Activated CD8-positive, alpha-beta T cell treated with anti-CD3 and anti-CD28 coated beads, Interleukin-2, amount 10 ng/mL, durations not matched to agents 7 days and 5 days (primary cell): ENCODE results near the gene TSPAN7. TPM values are rescaled to one million over a fixed set of nuclear protein-coding genes. Genes with fewer than 3 reads are reported as not detected.

Experiments used
- ATAC-seq: fragments of 150-1000 bp; cut with Tn5 transposase; one replicate; pipeline ENCODE4 v1.10.0; 2021; ENCODE audit warnings: moderate library complexity
- CTCF ChIA-PET: fragments of 350-600 bp; sonication (Branson Sonifier 250); formaldehyde crosslinking; loops from one replicate; lab custom pipeline; 2021; ENCODE audit warnings: antibody characterized with exemption; lab: Charles Lee
- POLR2A ChIA-PET: fragments of 350-600 bp; sonication (Branson Sonifier 250); formaldehyde crosslinking; loops from one replicate; lab custom pipeline; 2021; ENCODE audit warnings: antibody characterized with exemption; lab: Charles Lee
- DNase-seq: peaks from one replicate; pipeline ENCODE4 v3.0.0-alpha.2; 2020
- H3K27ac Mint-ChIP-seq: one replicate; pipeline ENCODE4 v1.8.0; 2021; ENCODE audit warnings: mild to moderate bottlenecking, mixed read lengths
- H3K27me3 Mint-ChIP-seq: one replicate; pipeline ENCODE4 v1.8.0; 2021; ENCODE audit warnings: low read depth, mixed read lengths
- H3K36me3 Mint-ChIP-seq: one replicate; pipeline ENCODE4 v1.8.0; 2021; ENCODE audit warnings: low read depth, mixed read lengths
- H3K4me1 Mint-ChIP-seq: one replicate; pipeline ENCODE4 v1.8.0; 2021; ENCODE audit warnings: low read depth, mixed read lengths
- H3K4me3 Mint-ChIP-seq: one replicate; pipeline ENCODE4 v1.8.0; 2021; ENCODE audit warnings: mild to moderate bottlenecking, mixed read lengths
- H3K9me3 Mint-ChIP-seq: one replicate; pipeline ENCODE4 v1.8.0; 2022; ENCODE audit warnings: mixed read lengths; ENCODE audit not compliant: insufficient read depth
- total RNA-seq, 2 experiments: library from RNA; stranded (reverse); gene quantifications; one replicate each; pipeline ENCODE4 v1.2.3, GENCODE V29; 2021

Gene TSPAN7
- total RNA-seq, 2 experiments from 2014 or later, result not detected

GRCh38 chrX:38628587-38628986 is 67.2 kb downstream of the TSPAN7 start:
- H3K4me1 Mint-ChIP-seq, result peaks cover under 1% of the 10 kb centered on the region
- no peaks in the 10 kb centered on the region for H3K36me3 Mint-ChIP-seq
- DNase-seq, result no peak
- no peak overlapping the region for H3K4me3 Mint-ChIP-seq
- no peak for ATAC-seq
- H3K9me3 Mint-ChIP-seq, result no peaks in the 10 kb centered on the region
- CTCF ChIA-PET, result no interaction called here
- POLR2A ChIA-PET, result no interaction called here
- H3K27me3 Mint-ChIP-seq, result no peaks in the 10 kb centered on the region
- H3K27ac Mint-ChIP-seq, result no peak overlapping the region

DNA sequence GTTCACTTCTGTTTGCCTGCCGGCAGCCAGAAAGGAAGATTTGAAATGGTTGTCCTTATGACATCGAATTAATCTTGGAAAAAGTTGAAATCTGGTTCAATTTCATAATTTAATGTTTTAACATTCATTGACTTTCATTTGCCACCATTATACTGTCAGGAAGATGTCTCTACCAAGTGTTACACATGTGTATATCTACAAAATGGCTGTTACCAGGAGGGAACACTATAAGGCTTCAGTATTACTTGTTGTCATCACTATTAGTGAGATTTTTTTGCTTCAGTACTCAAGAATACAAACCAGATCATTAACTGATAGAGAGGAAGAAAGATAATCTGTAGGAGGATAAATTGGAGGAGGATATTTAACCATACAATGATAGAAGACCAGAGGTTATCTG is 71.2 kb downstream of the TSPAN7 start:
- ChIA-PET CTCF (interaction anchor here (1.1 kb wide), 1 partner anchor 16 kb away, joined by 3 read pairs; no protein-coding TSS in a partner anchor), POLR2A (no interaction called here)
- peaks cover 13% of the 10 kb centered on the region for H3K4me1 Mint-ChIP-seq
- no peaks in the 10 kb centered on the region for H3K9me3 Mint-ChIP-seq
- H3K27me3 Mint-ChIP-seq, result no peaks in the 10 kb centered on the region
- ATAC-seq (no peak), DNase-seq (no peak)
- H3K27ac Mint-ChIP-seq, result no peak overlapping the region
- no peaks in the 10 kb centered on the region for H3K36me3 Mint-ChIP-seq
- H3K4me3 Mint-ChIP-seq, result no peak overlapping the region

- peaks cover 4% of the 10 kb centered on the region for H3K27me3 Mint-ChIP-seq
- H3K36me3 Mint-ChIP-seq, result no peaks in the 10 kb centered on the region
- H3K4me1 Mint-ChIP-seq, result peaks cover 13% of the 10 kb centered on the region
- POLR2A ChIA-PET, result no interaction called here
- DNase-seq, result no peak
- no peak overlapping the region for H3K27ac Mint-ChIP-seq
- H3K4me3 Mint-ChIP-seq, result no peak overlapping the region
- no peak for ATAC-seq
- no peaks in the 10 kb centered on the region for H3K9me3 Mint-ChIP-seq
- CTCF ChIA-PET, result no interaction called here
Measured at GRCh38 chrX:38634665-38635064, 73.3 kb downstream of the TSPAN7 start.

DNA sequence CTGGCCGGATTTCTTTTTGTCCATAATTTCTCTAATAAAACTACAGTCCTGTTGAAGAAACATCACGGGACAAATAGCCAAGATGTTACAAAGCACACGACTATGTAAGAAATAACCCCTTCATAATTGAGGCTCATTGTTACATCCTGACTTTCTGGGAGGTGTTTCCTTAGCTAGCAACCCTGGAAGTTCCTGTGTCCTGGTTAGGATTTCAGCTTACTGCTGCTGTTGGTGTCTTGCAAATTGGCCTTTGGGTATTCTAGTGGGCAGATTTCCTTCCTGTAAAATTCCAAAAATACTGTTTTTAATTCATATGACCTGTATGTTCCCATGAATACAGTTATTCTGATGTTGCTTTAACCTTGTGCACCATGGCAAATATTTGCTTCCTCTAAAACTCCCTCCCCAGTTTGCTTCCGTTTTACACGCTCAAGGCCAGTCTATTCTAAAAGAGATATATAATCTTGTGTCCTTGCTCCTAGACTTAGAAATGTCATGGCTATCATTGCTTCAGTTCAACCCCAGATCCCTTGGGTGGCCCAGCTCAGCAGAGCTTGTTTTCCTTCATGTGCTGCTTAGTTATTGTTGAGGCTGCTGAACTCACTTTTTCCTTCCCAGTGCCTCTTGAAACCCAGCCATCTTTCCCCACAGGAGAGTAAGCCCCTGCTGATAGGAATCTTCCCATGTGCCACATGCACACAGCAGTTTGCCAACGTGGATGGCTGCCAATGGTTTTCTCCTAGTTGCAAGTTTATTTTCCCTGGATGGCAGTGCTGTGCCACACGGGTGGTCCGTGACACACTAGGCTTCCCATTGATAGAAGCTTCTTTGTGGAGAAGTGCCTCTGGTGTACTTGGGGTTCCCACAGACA is 75.8 kb downstream of the TSPAN7 start:
- H3K4me3 Mint-ChIP-seq, result no peak overlapping the region
- H3K27me3 Mint-ChIP-seq, result peaks cover 8% of the 10 kb centered on the region
- DNase-seq (no peak), ATAC-seq (no peak)
- H3K27ac Mint-ChIP-seq, result no peak overlapping the region
- CTCF ChIA-PET, result no interaction called here
- POLR2A ChIA-PET, result no interaction called here
- no peaks in the 10 kb centered on the region for H3K9me3 Mint-ChIP-seq
- H3K4me1 Mint-ChIP-seq, result peaks cover 13% of the 10 kb centered on the region
- H3K36me3 Mint-ChIP-seq, result no peaks in the 10 kb centered on the region

DNA sequence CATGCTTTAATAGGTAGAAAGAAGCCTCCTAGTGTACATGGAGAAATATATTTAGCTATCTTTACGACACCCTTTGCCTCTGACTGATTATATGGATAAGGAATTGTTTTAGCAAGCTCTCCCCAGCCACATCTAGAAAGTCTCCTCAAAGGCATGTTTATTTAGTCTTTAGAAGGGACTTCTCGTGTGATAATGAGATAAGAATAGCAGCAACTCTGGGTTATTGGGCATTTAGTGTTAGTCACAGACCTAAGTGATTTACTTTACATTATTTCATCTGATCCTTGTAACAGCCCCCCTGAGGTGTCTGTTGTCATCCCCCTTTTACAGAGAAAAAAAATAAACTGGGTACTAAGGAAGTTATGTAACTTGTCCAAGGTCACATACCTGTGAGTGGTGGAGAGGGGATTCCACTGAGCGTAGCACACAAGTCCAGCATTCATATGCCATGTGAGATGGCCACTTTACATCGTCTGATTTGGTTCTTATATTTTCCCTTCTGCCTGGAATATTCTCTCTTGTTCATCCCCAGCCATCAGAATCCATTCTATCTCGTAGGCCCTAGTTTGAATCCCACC is 77.7 kb downstream of the TSPAN7 start:
- Mint-ChIP-seq H3K27ac (no peak overlapping the region), H3K36me3 (no peaks in the 10 kb centered on the region), H3K4me3 (no peak overlapping the region), H3K4me1 (peaks cover 13% of the 10 kb centered on the region), H3K27me3 (peaks cover 11% of the 10 kb centered on the region), H3K9me3 (no peaks in the 10 kb centered on the region)
- ChIA-PET POLR2A (no interaction called here), CTCF (no interaction called here)
- DNase-seq, result no peak
- no peak for ATAC-seq

DNA sequence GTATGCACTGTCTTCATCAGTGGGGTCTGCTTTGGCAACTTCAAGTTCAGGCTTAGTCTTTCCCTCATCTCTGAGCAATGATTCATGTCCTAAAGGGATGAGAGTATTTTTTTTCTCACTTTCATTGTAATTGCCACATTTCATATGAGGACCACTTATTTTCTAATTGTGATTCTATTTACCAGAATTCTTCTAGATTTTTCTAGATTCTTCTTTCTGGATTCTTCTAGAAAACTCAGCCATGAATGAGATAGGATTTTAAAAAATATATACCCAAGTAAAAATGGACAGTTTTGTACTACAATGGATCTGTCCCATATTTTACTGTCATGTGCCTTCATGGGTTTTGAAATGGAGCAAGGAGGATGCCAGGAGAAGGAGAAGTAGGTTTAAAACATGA is 78.4 kb downstream of the TSPAN7 start:
- H3K4me1 Mint-ChIP-seq, result peaks cover 8% of the 10 kb centered on the region
- no peak overlapping the region for H3K4me3 Mint-ChIP-seq
- no peaks in the 10 kb centered on the region for H3K9me3 Mint-ChIP-seq
- no peaks in the 10 kb centered on the region for H3K36me3 Mint-ChIP-seq
- DNase-seq (no peak), ATAC-seq (no peak)
- no peak overlapping the region for H3K27ac Mint-ChIP-seq
- ChIA-PET CTCF (no interaction called here), POLR2A (no interaction called here)
- peaks cover 11% of the 10 kb centered on the region for H3K27me3 Mint-ChIP-seq

DNA sequence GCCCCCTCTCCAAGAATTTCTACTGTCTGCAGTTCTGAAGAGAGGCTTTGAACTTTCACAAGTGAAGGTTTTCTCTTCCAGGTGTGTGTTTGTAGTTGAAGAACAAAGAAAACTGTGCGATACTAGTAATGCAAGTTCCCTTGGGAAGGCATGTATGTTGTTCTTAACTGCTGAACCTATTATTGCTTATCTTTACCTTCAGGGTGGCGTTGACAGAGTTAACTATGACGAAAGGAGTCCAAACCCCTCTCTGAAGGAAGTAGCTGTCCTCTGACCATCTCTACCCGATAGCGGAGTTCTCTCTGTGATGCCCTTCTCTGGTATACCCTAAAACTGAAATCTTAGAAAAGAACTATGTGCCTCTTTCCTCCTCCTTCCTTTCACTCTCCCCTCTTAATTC is 79.9 kb downstream of the TSPAN7 start:
- Mint-ChIP-seq H3K36me3 (no peaks in the 10 kb centered on the region), H3K4me3 (no peak overlapping the region), H3K27ac (no peak overlapping the region), H3K9me3 (no peaks in the 10 kb centered on the region), H3K27me3 (peaks cover 11% of the 10 kb centered on the region), H3K4me1 (peaks cover 2% of the 10 kb centered on the region)
- DNase-seq (no peak), ATAC-seq (no peak)
- ChIA-PET CTCF (no interaction called here), POLR2A (no interaction called here)

DNA sequence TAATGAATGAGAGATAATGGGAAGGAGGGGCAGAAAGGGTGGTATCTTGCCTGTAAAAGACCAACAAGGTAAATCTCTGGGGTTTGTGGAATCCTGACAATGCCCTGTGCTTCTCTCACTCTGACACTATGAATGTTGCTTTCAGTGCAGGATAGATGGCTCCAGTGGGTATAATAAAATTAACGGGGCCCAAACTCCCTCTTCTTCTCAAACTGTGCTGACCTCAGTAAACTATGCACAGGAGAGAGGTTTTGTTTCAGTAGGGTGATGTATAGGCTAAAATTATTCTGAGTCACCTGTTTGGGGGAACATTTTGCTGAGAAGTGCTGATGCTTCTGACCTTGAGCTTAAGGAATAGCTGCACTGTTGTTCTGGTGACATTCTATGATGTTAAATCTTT is 82.6 kb downstream of the TSPAN7 start:
- no peaks in the 10 kb centered on the region for H3K36me3 Mint-ChIP-seq
- ChIA-PET CTCF (no interaction called here), POLR2A (no interaction called here)
- H3K4me1 Mint-ChIP-seq, result peaks cover 5% of the 10 kb centered on the region
- no peak overlapping the region for H3K4me3 Mint-ChIP-seq
- no peaks in the 10 kb centered on the region for H3K9me3 Mint-ChIP-seq
- peaks cover 11% of the 10 kb centered on the region for H3K27me3 Mint-ChIP-seq
- H3K27ac Mint-ChIP-seq, result no peak overlapping the region
- no peak for ATAC-seq
- DNase-seq, result no peak

DNA sequence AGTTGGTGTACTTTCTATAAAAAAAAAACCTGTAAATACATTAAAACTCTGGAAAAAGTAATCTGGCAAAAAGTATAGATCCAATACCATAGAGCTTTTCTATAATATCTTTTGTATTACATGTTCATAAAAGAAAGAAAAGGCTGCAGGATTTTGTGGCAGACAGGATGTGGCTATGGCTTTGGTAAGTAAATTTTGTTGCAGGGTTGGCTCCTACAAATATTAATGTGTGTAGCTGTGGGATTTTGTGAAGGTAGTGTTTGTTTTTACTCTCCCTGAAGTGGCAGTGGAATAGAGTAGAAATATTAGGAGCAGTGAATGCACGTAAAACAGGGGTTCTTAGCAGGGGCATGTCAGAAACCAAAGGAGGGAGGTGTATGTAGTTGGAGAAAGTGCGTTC is 84.8 kb downstream of the TSPAN7 start:
- DNase-seq (no peak), ATAC-seq (no peak)
- H3K27me3 Mint-ChIP-seq, result peaks cover 5% of the 10 kb centered on the region
- H3K4me1 Mint-ChIP-seq, result peaks cover 5% of the 10 kb centered on the region
- no peaks in the 10 kb centered on the region for H3K9me3 Mint-ChIP-seq
- H3K36me3 Mint-ChIP-seq, result no peaks in the 10 kb centered on the region
- POLR2A ChIA-PET, result interaction anchor here (0.6 kb wide), 1 partner anchor 383 kb away, joined by 4 read pairs; no protein-coding TSS in a partner anchor
- CTCF ChIA-PET, result no interaction called here
- H3K27ac Mint-ChIP-seq, result no peak overlapping the region
- H3K4me3 Mint-ChIP-seq, result no peak overlapping the region

GRCh38 chrX:38649221-38649620 is 87.9 kb downstream of the TSPAN7 start:
- H3K27me3 Mint-ChIP-seq, result no peaks in the 10 kb centered on the region
- ChIA-PET CTCF (interaction anchor here (0.9 kb wide), 1 partner anchor 16 kb away, joined by 3 read pairs; no protein-coding TSS in a partner anchor), POLR2A (no interaction called here)
- ATAC-seq (no peak), DNase-seq (no peak)
- H3K9me3 Mint-ChIP-seq, result no peaks in the 10 kb centered on the region
- peaks cover 5% of the 10 kb centered on the region for H3K4me1 Mint-ChIP-seq
- H3K4me3 Mint-ChIP-seq, result no peak overlapping the region
- no peaks in the 10 kb centered on the region for H3K36me3 Mint-ChIP-seq
- no peak overlapping the region for H3K27ac Mint-ChIP-seq

GRCh38 chrX:38649674-38650647 is 88.6 kb downstream of the TSPAN7 start:
- H3K27ac Mint-ChIP-seq, result no peak overlapping the region
- ATAC-seq (no peak), DNase-seq (no peak)
- POLR2A ChIA-PET, result interaction anchor here (0.6 kb wide), 1 partner anchor 9 kb away, joined by 3 read pairs; no protein-coding TSS in a partner anchor
- no peaks in the 10 kb centered on the region for H3K27me3 Mint-ChIP-seq
- no peak overlapping the region for H3K4me3 Mint-ChIP-seq
- H3K4me1 Mint-ChIP-seq, result peaks cover 5% of the 10 kb centered on the region
- CTCF ChIA-PET, result no interaction called here
- no peaks in the 10 kb centered on the region for H3K9me3 Mint-ChIP-seq
- H3K36me3 Mint-ChIP-seq, result no peaks in the 10 kb centered on the region
